Heart left ventricle (tissue), 13 donors: Measurements from ENCODE around the gene PCED1B.

Source experiments
- POLR2A ChIP-seq, 2 donors: fragments of 450-650 bp; IDR thresholded peaks; one replicate each; pipeline ENCODE4 v1.6.1; 2017; ENCODE audit warnings: antibody characterized with exemption in 2 of 2, mild to moderate bottlenecking in 2 of 2, moderate library complexity in 2 of 2
- TF ChIP-seq, protein P1 (sequence below), 12 donors: fragments of 200-600 bp; sonication (generic) in 4 of 12; IDR thresholded peaks; one replicate each; pipeline versions ENCODE4 v1.5.0 to v1.8.0; 2018 to 2022; ENCODE audit warnings: antibody characterized with exemption in 12 of 12, mild to moderate bottlenecking in 5 of 12
- donor health status: ischemic (EF 13 %, LVEDD 7.1; RV severe dilation, severe dysfunction).
- donor health status: DM: no; HTN: yes; CAD: no.
- donor health status: DM: no; HTN: no; CAD: no.
- donor health status: ischemic (EF 25% LVEDD 6.9; RV normal size, moderate dysfunction).
- donor health status: ischemic (EF 25% LVEDD 5.7; RV mildly dilated, moderate dysfunction).
- donor health status: ischemic (EF 35%, LVEDD 5.7; RV mildly dilated, moderate dysfunction).
- donor health status: nonischemic (EF 11% LVEDD 7.7; RV severe dilation, severe dysfunction).
- donor health status: DM: yes; HTN: yes; CAD: no.
- donor health status: PGD.
- donor health status: ischemic (EF 29% LVEDD 5.4; RV normal size, mild dysfunction).
- donor health status: nonischemic (EF 23%, LVEDD 6.1; RV moderate dilation, normal function).

DNA sequence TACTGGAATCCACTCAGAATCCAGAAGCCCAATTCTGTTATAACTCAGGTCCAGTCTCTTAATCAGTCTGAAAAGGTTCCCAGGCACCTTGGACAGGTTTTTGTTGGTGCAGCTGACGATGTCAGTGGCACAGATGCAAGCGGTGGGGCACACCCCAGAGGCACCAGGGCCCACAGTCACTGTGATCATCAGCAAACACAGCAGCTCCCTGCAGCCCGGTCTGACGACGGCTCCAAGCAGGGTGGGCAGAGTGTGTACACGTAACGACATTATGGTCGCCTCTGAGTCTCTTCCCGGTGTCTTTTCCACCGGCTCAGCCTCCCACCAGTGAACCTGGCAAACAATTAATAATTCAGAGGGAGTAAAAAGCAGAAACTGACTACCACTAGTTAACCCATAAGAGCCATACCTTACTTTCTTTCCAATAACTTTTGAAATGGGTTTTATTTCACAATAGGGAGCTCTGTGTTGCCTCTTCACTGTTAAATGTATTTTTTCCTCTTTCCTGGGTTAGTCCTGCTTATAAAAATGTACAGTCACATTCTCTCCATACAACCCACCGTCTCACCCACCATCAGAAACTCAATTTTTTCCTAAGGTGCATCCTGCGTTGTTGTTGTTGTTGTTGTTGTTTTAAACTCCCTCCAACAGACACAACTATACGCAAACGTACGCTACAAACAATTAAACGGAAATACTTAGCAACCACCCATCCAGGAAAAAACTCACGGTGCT, 521 bp upstream of the PCED1B start:
- no peak for TF ChIP-seq POLR2A (IDR thresholded peaks at IDR 0.05)
- TF ChIP-seq, protein P1, sequence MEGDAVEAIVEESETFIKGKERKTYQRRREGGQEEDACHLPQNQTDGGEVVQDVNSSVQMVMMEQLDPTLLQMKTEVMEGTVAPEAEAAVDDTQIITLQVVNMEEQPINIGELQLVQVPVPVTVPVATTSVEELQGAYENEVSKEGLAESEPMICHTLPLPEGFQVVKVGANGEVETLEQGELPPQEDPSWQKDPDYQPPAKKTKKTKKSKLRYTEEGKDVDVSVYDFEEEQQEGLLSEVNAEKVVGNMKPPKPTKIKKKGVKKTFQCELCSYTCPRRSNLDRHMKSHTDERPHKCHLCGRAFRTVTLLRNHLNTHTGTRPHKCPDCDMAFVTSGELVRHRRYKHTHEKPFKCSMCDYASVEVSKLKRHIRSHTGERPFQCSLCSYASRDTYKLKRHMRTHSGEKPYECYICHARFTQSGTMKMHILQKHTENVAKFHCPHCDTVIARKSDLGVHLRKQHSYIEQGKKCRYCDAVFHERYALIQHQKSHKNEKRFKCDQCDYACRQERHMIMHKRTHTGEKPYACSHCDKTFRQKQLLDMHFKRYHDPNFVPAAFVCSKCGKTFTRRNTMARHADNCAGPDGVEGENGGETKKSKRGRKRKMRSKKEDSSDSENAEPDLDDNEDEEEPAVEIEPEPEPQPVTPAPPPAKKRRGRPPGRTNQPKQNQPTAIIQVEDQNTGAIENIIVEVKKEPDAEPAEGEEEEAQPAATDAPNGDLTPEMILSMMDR (IDR thresholded peaks at IDR 0.05) = no peak
